ENCODE measurements around the gene CRTC1.

- no peak for TF ChIP-seq CTCF (conservative IDR thresholded peaks at IDR 0.05 in 1 of 2, IDR thresholded peaks at IDR 0.05 in 1 of 2; ENCODE audit: extremely low read depth in 1 of 2, insufficient read depth in 1 of 2, low read depth in 1 of 2, low read length in 2 of 2)
- no peak for TF ChIP-seq EZH2 (IDR thresholded peaks at IDR 0.05; ENCODE audit: borderline replicate concordance, low read length)
Observed at GRCh38 chr19:18761531-18762110, 78.1 kb downstream of the CRTC1 start.

Data from mammary epithelial cell (primary cell).